Stomach (tissue), 9 donors: ENCODE results near the gene PCSK4. TPM values are rescaled to one million over a fixed set of nuclear protein-coding genes. Genes with fewer than 3 reads are reported as not detected.

Experiments
- DNase-seq, 2 donors: peaks; one replicate each; pipeline versions ENCODE4 v3.0.0 to v3.0.0-alpha.2; 2013 to 2019
- H3K27ac ChIP-seq, 5 donors: fragments of 200-600 bp in 4 of 5; sonication (generic) in 4 of 5; one replicate each; pipeline ENCODE4 v1.5.1; 2013 to 2019; ENCODE audit warnings: mild to moderate bottlenecking in 1 of 5, moderate library complexity in 1 of 5
- H3K27me3 ChIP-seq, 3 donors: fragments of 200-600 bp; sonication (generic); one replicate each; pipeline ENCODE4 v1.5.1; 2017 to 2019; ENCODE audit warnings: mixed run types in 1 of 3
- H3K36me3 ChIP-seq, 4 donors: fragments of 200-600 bp; sonication (generic); 1 replicate in 3 of 4; 2 replicates in 1 of 4; pipeline ENCODE4 v1.5.1; 2016 to 2019
- H3K4me1 ChIP-seq, 4 donors: fragments of 200-600 bp; sonication (generic); one replicate each; pipeline ENCODE4 v1.5.1; 2016 to 2019
- H3K4me3 ChIP-seq, 4 donors: fragments of 200-600 bp; sonication (generic) in 3 of 4; one replicate each; pipeline ENCODE4 v1.5.1; 2016 to 2019; ENCODE audit warnings: mild to moderate bottlenecking in 1 of 4
- H3K9me3 ChIP-seq, 4 donors: fragments of 200-600 bp; sonication (generic); one replicate each; pipeline ENCODE4 v1.5.1; 2016 to 2019
- EP300 ChIP-seq: sonication (generic); formaldehyde crosslinking; IDR thresholded peaks from one replicate; pipeline ENCODE4 v1.6.1; 2017; ENCODE audit warnings: antibody characterized with exemption
- POLR2A ChIP-seq, 4 donors: fragments of 450-650 bp; IDR thresholded peaks; one replicate each; pipeline ENCODE4 v1.6.1; 2016; ENCODE audit warnings: antibody characterized with exemption in 4 of 4, control low read depth in 2 of 4, mild to moderate bottlenecking in 1 of 4, moderate library complexity in 1 of 4
- POLR2AphosphoS5 ChIP-seq, 3 donors: sonication (generic); formaldehyde crosslinking; IDR thresholded peaks; one replicate each; pipeline ENCODE4 v1.6.1; 2016; ENCODE audit warnings: antibody characterized with exemption in 3 of 3
- WGBS, 5 donors: extraction: QIAGEN DNeasy Blood & Tissue Kit in 3 of 5; methylation state at CpG; one replicate each; pipeline versions ENCODE4 v1.1.5 to v1.1.7; 2013 to 2018; 5-methylcytosine and 5-hydroxymethylcytosine counted together
- intact Hi-C: fragments of 100-400 bp; cut with DNase I; formaldehyde crosslinking; loops from one replicate; pipeline ENCODE4 v1.15.1; 2023; ENCODE audit warnings: low total_unique reads
- polyA plus RNA-seq, 3 donors: library from polyadenylated mRNA; stranded (reverse); fragments of 200-250 nt; gene quantifications; one replicate each; pipeline ENCODE4 v1.2.3, GENCODE V29; 2013
- total RNA-seq, 5 donors: library from RNA; depleted of rRNA; stranded (reverse); fragments of >200 nt; gene quantifications; one replicate each; pipeline versions ENCODE4 v1.1.0 to v1.2.3, GENCODE V29; 2014 to 2016
- TF ChIP-seq, protein P1 (sequence below), 7 experiments: fragments of 450-650 bp in 4 of 7; fragments of 200-600 bp in 3 of 7; sonication (generic) in 3 of 7; IDR thresholded peaks; one replicate each; pipeline ENCODE4 v1.5.1; 2016 to 2019; ENCODE audit warnings: antibody characterized with exemption in 7 of 7, control low read depth in 2 of 7, mild to moderate bottlenecking in 1 of 7
- donor health status: healthy with polysubstance abuse.
- donor health status: Bipolar disorder and iron deficiency.
- donor health status: healthy.

PCSK4 gene
- total and polyA plus RNA-seq, 8 donors = 1.7 to 26.8 (median 4.1) TPM; not detected in 2

DNA sequence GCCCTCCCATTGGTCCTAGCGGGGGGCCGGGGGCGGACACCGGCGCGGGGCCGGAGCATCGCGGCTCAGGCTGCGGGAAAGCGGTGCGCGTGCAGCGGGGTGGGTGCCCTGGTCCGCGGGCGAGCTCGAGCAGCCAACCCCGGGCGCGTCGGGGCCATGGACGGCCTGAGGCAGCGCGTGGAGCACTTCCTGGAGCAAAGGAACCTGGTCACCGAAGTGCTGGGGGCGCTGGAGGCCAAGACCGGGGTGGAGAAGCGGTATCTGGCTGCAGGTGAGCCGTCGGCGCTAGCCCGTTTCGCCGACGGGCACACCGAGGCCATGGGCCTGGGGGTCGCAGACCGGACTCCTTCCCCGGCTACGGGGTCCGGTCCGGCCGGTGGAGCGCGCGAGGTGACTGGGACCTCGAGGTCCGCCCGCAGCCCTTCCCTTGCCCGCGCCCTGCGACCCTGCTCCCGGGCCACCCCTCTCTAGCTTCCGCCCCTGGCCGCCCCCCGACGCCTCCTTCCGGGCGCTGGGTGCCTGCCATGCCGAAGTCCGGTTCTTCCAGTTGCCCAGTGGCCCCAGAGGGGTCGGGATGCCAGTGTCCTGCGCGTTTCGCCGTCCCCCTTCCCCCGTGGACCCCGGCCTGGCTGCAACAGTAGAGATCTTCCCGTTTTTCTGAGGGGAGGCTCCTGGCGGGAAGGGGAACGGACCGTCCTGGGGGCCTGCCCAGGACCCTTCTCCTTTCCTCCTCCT lies 1.1 kb upstream of the PCSK4 start, which contains the start of gene REEP6:
TSS of gene REEP6 (plus strand) at position 68 of the 735 bp plus-strand sequence. CDS start at position 157, 89 bp downstream.
- WGBS, 5 donors = 2 to 12% (median 2%) methylated on average over 21 to 73 of the region's 73 CpGs
- Histone ChIP-seq H3K36me3 (no peaks in the 10 kb centered on the region), H3K4me1 (peaks cover 18 to 28% (median 26%) of the 10 kb centered on the region in 4 donors), H3K27me3 (peaks cover 0 to 40% (median 6%) of the 10 kb centered on the region in 3 donors), H3K9me3 (no peaks in the 10 kb centered on the region), H3K27ac (peak within 1 kb of the TSS; percentile 74 to 89 (median 79)), H3K4me3 (peak within 1 kb of the TSS; percentile 53 to 75 (median 54))
- TF ChIP-seq, protein P1, sequence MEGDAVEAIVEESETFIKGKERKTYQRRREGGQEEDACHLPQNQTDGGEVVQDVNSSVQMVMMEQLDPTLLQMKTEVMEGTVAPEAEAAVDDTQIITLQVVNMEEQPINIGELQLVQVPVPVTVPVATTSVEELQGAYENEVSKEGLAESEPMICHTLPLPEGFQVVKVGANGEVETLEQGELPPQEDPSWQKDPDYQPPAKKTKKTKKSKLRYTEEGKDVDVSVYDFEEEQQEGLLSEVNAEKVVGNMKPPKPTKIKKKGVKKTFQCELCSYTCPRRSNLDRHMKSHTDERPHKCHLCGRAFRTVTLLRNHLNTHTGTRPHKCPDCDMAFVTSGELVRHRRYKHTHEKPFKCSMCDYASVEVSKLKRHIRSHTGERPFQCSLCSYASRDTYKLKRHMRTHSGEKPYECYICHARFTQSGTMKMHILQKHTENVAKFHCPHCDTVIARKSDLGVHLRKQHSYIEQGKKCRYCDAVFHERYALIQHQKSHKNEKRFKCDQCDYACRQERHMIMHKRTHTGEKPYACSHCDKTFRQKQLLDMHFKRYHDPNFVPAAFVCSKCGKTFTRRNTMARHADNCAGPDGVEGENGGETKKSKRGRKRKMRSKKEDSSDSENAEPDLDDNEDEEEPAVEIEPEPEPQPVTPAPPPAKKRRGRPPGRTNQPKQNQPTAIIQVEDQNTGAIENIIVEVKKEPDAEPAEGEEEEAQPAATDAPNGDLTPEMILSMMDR (IDR thresholded peaks at IDR 0.05) = no peak
- TF ChIP-seq POLR2AphosphoS5 (IDR thresholded peaks at IDR 0.05) (no peak), POLR2A (IDR thresholded peaks at IDR 0.05) (no peak), EP300 (no peak)
- intact Hi-C loops = no loop called here
- no peak for DNase-seq

DNA sequence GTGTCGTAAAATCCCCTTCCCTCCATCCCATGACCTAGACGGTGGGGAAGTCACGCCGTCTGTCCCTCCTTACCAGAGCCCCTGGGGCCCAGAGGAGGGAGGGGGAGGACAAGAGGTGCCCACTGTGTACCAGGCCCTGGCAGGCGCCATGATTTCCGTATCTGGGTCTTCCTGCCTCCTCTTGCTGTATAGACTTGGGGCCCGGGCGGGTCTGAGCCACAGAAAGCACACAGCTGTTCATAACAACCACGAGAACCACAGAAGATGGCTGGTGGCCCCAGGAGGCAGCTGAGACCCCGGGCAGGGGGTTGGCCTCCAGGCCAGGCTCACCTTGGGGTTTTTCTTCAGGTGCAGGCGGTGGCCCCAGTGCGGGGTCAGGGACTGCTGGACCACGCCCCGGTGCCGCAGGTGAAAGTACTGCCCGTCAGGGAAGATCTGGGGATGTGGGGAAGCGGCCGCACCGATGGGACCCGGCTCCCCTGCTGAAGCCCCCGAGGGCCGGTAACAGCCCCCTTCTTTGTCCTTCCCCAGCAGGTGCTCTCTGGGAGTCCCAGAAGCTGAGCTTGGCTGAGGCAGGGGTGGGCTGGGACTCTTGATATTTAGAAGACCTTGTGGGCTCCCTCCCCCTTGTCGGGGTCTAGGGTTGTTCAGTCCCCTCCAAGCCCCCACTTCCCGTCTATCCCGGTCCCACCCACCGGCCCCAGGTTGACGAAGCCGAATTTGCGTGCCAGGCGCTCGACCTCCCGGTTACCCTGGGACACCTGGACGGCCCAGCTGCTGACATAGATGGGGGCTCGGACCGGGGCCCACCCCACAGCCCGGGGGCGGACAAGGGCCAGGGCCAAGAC lies 463 bp downstream of the PCSK4 start:
- Histone ChIP-seq H3K27me3 (peaks cover 0 to 25% (median 6%) of the 10 kb centered on the region in 3 donors), H3K36me3 (no peaks in the 10 kb centered on the region), H3K4me1 (peaks cover 18 to 26% (median 23%) of the 10 kb centered on the region in 4 donors), H3K4me3 (peak overlapping the region; percentile 50 to 75 (median 53)), H3K27ac (peak overlapping the region; percentile 74 to 89 (median 79)), H3K9me3 (no peaks in the 10 kb centered on the region)
- TF ChIP-seq EP300 (no peak), POLR2AphosphoS5 (IDR thresholded peaks at IDR 0.05) (no peak)
- TF ChIP-seq, protein P1 (IDR thresholded peaks at IDR 0.05) = no peak
- WGBS, 5 donors = 19 to 64% (median 23%) methylated on average over 7 to 37 of the region's 37 CpGs
- DNase-seq = peak in 1 of 2 donors; percentile 47
- intact Hi-C loops = no loop called here

DNA sequence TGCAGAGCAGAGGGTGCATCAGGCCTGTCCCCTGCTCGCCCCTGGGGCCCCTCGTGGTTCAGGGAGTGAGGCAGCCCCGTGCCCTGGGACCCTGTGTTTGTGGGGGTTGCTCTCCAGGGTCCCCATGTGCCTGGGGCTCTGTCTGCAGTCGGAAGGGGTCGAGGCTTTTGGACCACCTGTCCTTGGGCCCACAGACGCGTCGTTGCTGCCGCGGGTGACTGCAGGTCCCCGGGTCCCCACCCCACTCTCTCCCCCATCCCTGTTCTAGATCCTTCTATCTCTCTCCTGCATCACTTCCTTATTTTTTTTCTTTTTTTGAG lies 1.9 kb downstream of the PCSK4 start:
- no peak overlapping the region for H3K4me3 ChIP-seq
- intact Hi-C loops = no loop called here
- peaks cover 18 to 26% (median 23%) of the 10 kb centered on the region in 4 donors for H3K4me1 ChIP-seq
- peaks cover 0 to 23% (median 6%) of the 10 kb centered on the region in 3 donors for H3K27me3 ChIP-seq
- no peak overlapping the region for H3K27ac ChIP-seq
- TF ChIP-seq EP300 = no peak
- no peak for TF ChIP-seq POLR2AphosphoS5 (IDR thresholded peaks at IDR 0.05)
- no peak for TF ChIP-seq POLR2A (IDR thresholded peaks at IDR 0.05)
- TF ChIP-seq, protein P1 (IDR thresholded peaks at IDR 0.05) = no peak
- 89 to 92% (median 91%) methylated on average over 7 to 11 of the region's 11 CpGs for WGBS, 5 donors
- no peaks in the 10 kb centered on the region for H3K9me3 ChIP-seq
- H3K36me3 ChIP-seq = no peaks in the 10 kb centered on the region
- DNase-seq = no peak

DNA sequence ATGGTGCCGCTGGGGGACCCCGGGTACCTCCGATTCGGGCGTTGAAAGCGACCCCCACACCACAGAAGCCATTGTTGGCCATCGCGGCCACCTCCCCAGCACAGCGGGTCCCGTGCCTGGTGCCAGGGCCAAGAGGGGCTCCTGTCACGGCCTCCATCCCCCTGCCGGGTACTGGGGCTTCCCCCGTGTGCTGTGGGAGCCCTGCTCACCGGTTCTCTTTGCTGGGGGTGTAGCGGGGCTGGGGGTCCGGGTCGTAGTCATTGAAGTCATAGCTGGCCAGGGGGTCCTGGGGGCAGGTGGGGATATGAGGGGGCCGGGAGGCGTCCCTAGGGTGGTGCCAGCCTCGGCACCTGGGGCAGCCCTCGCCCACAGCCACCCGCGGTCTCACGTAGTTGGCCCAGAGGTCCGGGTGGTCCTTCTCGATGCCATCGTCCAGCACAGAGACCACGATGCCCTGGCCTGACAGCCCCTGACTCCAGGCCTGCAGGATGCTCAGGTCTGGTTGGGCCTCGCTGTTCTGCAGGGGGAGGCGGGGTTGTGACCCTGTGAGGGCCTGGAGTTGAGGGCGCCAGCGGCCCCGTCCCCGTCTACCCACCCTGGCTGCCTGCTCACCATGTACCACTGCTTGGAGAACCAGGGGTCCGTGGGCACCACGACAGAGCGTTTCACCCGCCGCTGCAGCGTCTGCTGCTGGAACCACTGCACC lies 2.4 kb downstream of the PCSK4 start:
- Histone ChIP-seq H3K36me3 (no peaks in the 10 kb centered on the region), H3K9me3 (no peaks in the 10 kb centered on the region), H3K4me3 (no peak overlapping the region), H3K4me1 (peaks cover 18 to 26% (median 23%) of the 10 kb centered on the region in 4 donors), H3K27ac (no peak overlapping the region), H3K27me3 (peaks cover 0 to 18% (median 6%) of the 10 kb centered on the region in 3 donors)
- intact Hi-C loops = no loop called here
- 91 to 98% (median 93%) methylated on average over 15 to 40 of the region's 40 CpGs for WGBS, 5 donors
- peak in 1 of 2 donors; percentile 9 for DNase-seq
- TF ChIP-seq POLR2AphosphoS5 (IDR thresholded peaks at IDR 0.05) = no peak
- TF ChIP-seq POLR2A (IDR thresholded peaks at IDR 0.05) = no peak
- TF ChIP-seq EP300 = no peak
- TF ChIP-seq, protein P1 (IDR thresholded peaks at IDR 0.05) = no peak
